HG03378 (cell line): ENCODE data around the gene MRPL1.

ENCODE experiments used
- ATAC-seq: cut with Tn5 transposase; IDR thresholded peaks from one replicate; pipeline ENCODE4 v1.9.1; 2021; ENCODE audit warnings: mild to moderate bottlenecking, moderate library complexity; ENCODE audit not compliant: unreplicated experiment

Gene MRPL1

GRCh38 chr4:77862478-77863216 is at the start of gene MRPL1:
MRPL1 (plus strand) TSS chr4:77862830; CDS start chr4:77862849, 19 bp downstream.
- peak; percentile 85 for ATAC-seq

DNA sequence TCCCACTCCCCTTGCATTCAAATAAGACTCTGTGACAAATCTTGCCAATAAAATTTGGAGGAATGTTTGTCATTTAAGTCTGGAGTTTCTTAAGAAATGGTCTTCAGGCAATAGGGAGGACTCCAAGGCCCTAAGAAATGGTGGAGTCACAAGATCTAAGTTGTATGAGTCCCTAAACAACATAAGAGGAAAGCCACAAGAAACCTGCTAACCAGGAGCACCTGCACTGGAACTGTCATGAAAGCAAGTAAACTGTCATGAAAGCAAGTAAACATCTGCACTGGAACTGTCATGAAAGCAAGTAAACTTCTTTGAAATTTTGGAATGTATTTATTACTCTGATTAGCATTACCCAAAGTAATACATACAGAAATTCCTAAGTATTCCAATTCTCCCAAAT is 47.0 kb upstream of the MRPL1 start:
- no peak for ATAC-seq

DNA sequence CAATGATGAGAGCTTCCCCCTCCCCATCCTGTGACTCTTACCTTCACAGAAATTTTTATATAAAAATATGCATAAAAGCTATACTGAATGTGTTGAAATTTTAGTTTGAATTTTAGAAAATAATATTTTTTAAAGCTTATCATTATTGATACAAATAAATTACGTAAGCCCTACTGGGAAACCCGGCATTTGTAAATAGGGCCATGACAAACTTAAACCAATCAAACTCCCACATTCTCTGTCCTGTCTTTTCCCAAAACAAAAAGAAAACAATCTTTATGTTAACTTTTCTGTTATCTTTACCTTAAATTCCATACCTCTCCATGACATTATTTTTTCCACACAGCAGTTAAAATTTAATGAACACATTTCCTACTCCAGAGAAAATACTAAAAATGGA is 46.1 kb upstream of the MRPL1 start:
- ATAC-seq: no peak

GRCh38 chr4:77817304-77818072 is 45.1 kb upstream of the MRPL1 start:
- no peak for ATAC-seq

GRCh38 chr4:77818073-77818601 is 44.5 kb upstream of the MRPL1 start:
- peak; percentile 38 for ATAC-seq

DNA sequence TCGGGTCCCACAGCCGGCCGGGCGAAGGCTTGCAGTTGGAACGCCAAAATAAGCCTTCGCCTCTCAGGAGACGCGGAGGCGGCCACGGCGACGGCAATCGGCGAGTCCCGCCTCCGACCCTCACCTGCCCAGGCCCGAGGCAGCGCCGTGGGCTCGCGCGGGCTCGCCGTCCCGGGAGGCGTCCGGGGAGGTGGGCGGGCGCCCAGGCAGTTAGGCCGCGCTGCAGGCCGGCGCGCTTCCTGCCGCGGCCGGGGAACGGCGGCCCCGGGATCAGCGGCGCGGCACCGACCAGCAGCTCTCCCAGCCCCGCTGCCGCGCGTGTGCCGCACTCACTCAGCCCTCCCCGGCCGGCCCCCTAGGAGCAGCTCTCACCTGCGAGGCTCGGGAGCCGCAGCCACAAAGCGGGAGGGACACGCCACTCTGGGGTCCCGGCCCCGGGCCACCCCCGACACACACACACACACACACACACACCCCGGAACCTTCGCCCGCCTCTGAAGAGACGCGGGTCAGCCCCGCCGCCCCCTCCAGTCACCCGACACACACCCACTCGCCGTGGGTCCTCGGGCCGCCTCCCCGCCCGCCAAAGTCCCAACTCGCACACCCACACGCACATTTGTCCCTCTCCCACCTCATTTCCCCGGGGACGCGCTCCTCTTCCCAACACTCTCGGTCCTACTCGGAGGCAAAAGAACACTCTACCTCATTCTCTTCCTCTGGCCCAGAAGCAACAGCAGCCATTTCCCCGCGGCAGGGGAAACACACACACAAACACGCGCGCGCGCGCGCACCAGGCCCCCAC is 43.8 kb upstream of the MRPL1 start, which contains the start of gene CNOT6L:
Gene CNOT6L, minus strand, starts transcription at position 767 of the 802 bp plus-strand sequence. Its CDS starts 60 bp downstream, at position 707.
- ATAC-seq: no peak

- ATAC-seq: no peak
These were observed 43.2 kb upstream of the MRPL1 start for GRCh38 chr4:77819404-77819842.

- peak; percentile 76 for ATAC-seq
These were observed 42.6 kb upstream of the MRPL1 start for GRCh38 chr4:77819843-77820648.

- ATAC-seq: no peak
These were observed 41.7 kb upstream of the MRPL1 start for GRCh38 chr4:77820649-77821561.

DNA sequence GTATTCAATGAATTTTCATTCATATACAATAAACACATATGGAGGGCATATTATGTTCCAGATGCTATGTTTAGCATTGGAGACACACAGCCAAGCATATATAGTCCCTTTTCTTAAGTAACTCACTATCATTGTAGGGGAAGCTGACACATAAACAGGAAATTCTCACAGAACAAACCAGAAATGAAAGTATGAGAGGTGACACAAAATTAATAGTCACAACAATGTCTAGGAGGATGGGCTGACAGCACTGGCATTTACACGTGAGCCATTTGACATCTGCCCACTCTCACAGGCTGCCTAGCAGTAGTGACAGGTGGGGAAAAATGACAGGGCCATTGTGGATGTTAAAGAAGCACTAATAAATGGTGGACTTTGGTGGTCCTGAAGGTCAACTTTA is 40.9 kb upstream of the MRPL1 start:
- ATAC-seq: no peak

DNA sequence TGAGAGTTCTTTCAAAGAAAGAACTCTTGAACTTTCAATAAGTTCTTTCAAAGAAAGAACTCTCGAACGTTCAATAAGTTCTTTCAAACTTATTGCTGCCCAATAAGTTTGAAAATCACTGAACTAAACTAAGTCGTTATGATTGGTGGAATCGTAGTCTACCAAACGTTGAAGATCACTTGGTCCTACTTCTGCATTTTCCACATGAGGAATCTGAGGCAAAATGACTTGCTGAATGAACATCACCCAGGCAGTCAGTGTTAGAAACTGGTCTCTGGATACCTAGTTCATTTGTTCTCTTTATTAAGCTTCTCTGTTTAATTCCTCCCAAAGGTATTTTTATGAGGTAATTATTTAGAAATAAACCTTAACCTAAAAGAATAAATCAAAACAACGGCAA is 36.4 kb upstream of the MRPL1 start:
- ATAC-seq: no peak

GRCh38 chr4:77827343-77827742 is 35.3 kb upstream of the MRPL1 start:
- no peak for ATAC-seq

DNA sequence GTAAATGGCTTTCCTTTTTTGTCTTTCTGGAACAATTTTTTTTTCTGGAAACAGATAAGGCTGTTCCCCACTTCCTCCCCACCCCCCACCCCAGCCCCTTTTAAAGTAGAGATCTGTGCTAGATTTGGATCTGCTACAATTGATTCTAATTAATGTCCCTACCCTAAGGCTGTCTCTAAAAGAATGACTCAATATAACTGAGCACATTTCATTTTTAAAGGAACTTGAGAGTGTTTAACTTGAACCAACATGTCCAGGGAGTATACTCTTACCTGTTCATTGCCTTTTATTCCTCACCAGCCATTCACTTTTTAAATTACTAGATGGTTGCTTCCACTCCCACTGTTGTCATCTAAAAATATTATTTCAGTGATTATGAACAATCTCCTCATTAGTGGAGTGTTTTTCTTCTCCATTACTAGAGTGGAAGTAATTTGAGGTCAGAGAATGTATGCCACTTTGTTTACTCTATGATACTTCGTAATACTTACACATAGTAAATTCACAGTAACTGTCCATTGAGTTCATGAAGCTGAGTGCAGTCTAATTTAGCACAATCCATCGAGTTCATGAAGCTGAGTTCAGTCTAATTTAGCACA is 29.4 kb upstream of the MRPL1 start:
- ATAC-seq: no peak

DNA sequence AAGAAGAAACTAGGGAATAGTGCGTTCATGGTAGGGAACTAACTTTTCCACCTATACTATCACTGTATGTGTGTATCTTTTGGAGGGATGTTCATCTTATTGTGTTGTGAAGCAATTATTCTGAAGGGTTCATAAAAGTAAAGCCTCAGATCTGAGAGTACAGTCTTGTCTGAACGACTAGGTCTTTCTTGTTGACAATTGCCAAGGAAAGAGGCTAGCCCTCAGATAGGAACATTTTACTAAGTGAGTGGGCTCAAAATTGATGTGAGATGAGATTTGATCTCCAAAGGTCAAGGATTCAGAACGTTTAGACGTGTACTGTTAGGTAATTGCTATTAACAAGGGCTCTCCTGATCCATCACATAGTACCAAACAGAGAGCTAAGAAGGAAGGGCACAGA is 28.2 kb upstream of the MRPL1 start:
- no peak for ATAC-seq

DNA sequence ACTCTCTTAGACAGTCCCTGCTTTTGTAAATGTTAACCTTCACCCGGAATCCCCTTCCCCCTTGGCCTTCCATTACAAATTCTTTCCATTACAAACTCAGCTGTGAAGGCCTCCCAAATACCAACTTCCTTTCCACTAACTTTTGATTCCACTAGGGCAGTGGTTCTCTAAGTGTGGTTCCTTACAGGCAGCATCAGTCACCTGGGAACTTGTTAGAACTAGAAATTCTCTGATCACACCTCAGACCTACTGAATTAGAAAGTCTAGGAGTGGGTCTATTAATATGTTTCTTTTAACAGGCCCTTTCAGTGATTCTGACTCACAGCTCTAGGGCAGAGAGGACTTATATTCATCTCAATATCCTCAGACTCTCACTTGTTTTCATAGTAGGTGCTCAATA is 19.0 kb upstream of the MRPL1 start:
- ATAC-seq: no peak

- ATAC-seq: no peak
These were observed 18.3 kb upstream of the MRPL1 start for GRCh38 chr4:77844363-77844762.

DNA sequence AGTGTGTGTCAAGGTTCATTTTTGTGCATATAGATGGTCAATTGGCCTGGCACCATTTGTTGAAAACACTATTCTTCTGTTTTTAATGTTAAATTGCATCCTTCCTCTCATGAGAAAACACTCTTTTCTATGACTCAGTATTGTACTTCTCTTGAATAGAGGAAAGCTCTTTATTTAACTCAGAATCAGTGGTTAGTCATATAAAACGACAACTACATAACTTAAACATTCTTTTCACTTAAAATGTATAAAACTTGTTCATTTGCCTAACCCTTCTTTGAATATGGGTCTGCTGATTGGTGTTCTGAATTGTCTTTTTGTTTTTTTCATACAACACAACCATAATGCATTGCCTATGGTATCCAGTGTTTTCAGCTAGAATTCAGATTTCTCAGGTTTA is 17.2 kb upstream of the MRPL1 start:
- ATAC-seq: no peak

GRCh38 chr4:77845929-77846328 is 16.7 kb upstream of the MRPL1 start:
- no peak for ATAC-seq

GRCh38 chr4:77848508-77848907 is 14.1 kb upstream of the MRPL1 start:
- no peak for ATAC-seq
